Activated CD4-positive, alpha-beta T cell treated with anti-CD3 and anti-CD28 coated beads for 4 hours (primary cell): ENCODE results near the gene KCNQ5.

ENCODE experiments used
- DNase-seq, 2 donors: peaks; one replicate each; pipeline ENCODE4 v3.0.0-alpha.2; 2020

Gene KCNQ5

GRCh38 chr6:72689107-72689954, 67.5 kb downstream of the KCNQ5 start:
- no peak for DNase-seq

- no peak for DNase-seq
Observed at GRCh38 chr6:72691249-72691648, 69.4 kb downstream of the KCNQ5 start.

GRCh38 chr6:72696055-72696454, 74.2 kb downstream of the KCNQ5 start:
- no peak for DNase-seq

- no peak for DNase-seq
Observed at GRCh38 chr6:72699159-72699558, 77.3 kb downstream of the KCNQ5 start.

- DNase-seq, result no peak
Observed at GRCh38 chr6:72702421-72702820, 80.6 kb downstream of the KCNQ5 start.

- DNase-seq, result no peak
Observed at GRCh38 chr6:72703093-72703492, 81.2 kb downstream of the KCNQ5 start.

GRCh38 chr6:72704979-72705378, 83.1 kb downstream of the KCNQ5 start:
- no peak for DNase-seq

GRCh38 chr6:72709431-72709830, 87.6 kb downstream of the KCNQ5 start:
- DNase-seq, result no peak

GRCh38 chr6:72711731-72712130, 89.9 kb downstream of the KCNQ5 start:
- DNase-seq, result no peak

- DNase-seq, result no peak
Observed at GRCh38 chr6:72712910-72713309, 91.0 kb downstream of the KCNQ5 start.

GRCh38 chr6:72715119-72715518, 93.3 kb downstream of the KCNQ5 start:
- no peak for DNase-seq

- DNase-seq, result no peak
Observed at GRCh38 chr6:72716916-72717315, 95.1 kb downstream of the KCNQ5 start.

- DNase-seq, result no peak
Observed at GRCh38 chr6:72720464-72720863, 98.6 kb downstream of the KCNQ5 start.

- no peak for DNase-seq
Observed at GRCh38 chr6:72721346-72721745, 99.5 kb downstream of the KCNQ5 start.

- DNase-seq, result no peak
Observed at GRCh38 chr6:72724545-72724944, 102.7 kb downstream of the KCNQ5 start.

- no peak for DNase-seq
Observed at GRCh38 chr6:72728706-72729343, 107.0 kb downstream of the KCNQ5 start.

GRCh38 chr6:72733045-72733444, 111.2 kb downstream of the KCNQ5 start:
- DNase-seq, result no peak

GRCh38 chr6:72738091-72738490, 116.2 kb downstream of the KCNQ5 start:
- DNase-seq, result no peak

GRCh38 chr6:72739368-72739779, 117.5 kb downstream of the KCNQ5 start:
- no peak for DNase-seq

- DNase-seq, result no peak
Observed at GRCh38 chr6:72740135-72740534, 118.3 kb downstream of the KCNQ5 start.

GRCh38 chr6:72741083-72741482, 119.2 kb downstream of the KCNQ5 start:
- no peak for DNase-seq

GRCh38 chr6:72742001-72742673, 120.3 kb downstream of the KCNQ5 start:
- no peak for DNase-seq

GRCh38 chr6:72746276-72746675, 124.4 kb downstream of the KCNQ5 start:
- DNase-seq, result no peak

- DNase-seq, result no peak
Observed at GRCh38 chr6:72748759-72749158, 126.9 kb downstream of the KCNQ5 start.
